H1 (cell line): ENCODE data around the gene SYMPK. TPM values are rescaled to one million over a fixed set of nuclear protein-coding genes. Genes with fewer than 3 reads are reported as not detected.
A peak's percentile ranks its signal among the peaks of the same experiment; 100 is the strongest.

Source experiments
- CTCF ChIA-PET: fragments of 300-600 bp; sonication (Branson Sonifier 250); formaldehyde crosslinking; loops from one replicate; lab custom pipeline; 2021; ENCODE audit not compliant: partially characterized antibody; lab: Charles Lee
- POLR2A ChIA-PET: fragments of 300-600 bp; sonication (Branson Sonifier 250); formaldehyde crosslinking; loops from one replicate; lab custom pipeline; 2021; ENCODE audit warnings: inconsistent platforms; ENCODE audit not compliant: partially characterized antibody; lab: Charles Lee
- DNase-seq, 2 experiments: peaks; one replicate each; pipeline versions ENCODE4 v3.0.0 to v3.0.0-alpha.2; 2010 to 2022; ENCODE audit warnings: low spot score in 2 of 2, low read depth in 1 of 2, mixed read lengths in 1 of 2
- FAIRE-seq: peaks from 2 replicates; lab custom pipeline; 2011; peaks lifted over from hg19 to GRCh38; lab: Jason Lieb, UNC
- H2AFZ ChIP-seq: 2 replicates; pipeline ENCODE4 v1.8.1; 2012; ENCODE audit warnings: low read length, inconsistent platforms
- H2AK5ac ChIP-seq: 2 replicates; pipeline ENCODE4 v1.6.1; 2013; ENCODE audit warnings: low read depth, low read length
- H2BK120ac ChIP-seq: replicated peaks from 2 replicates; pipeline ENCODE3; 2013; ENCODE audit warnings: low read depth, low read length, inconsistent platforms
- H2BK12ac ChIP-seq: 2 replicates; pipeline ENCODE4 v1.6.1; 2013; ENCODE audit warnings: low read depth, low read length
- H2BK15ac ChIP-seq: 2 replicates; pipeline ENCODE4 v1.6.1; 2013; ENCODE audit warnings: low read length
- H2BK20ac ChIP-seq: 2 replicates; pipeline ENCODE4 v1.6.1; 2013; ENCODE audit warnings: low read length
- H2BK5ac ChIP-seq: 2 replicates; pipeline ENCODE4 v1.6.1; 2013; ENCODE audit warnings: low read depth, low read length
- H3K14ac ChIP-seq: 2 replicates; pipeline ENCODE4 v1.6.1; 2013; ENCODE audit warnings: inconsistent platforms; ENCODE audit not compliant: insufficient read length
- H3K18ac ChIP-seq: 2 replicates; pipeline ENCODE4 v1.6.1; 2013; ENCODE audit warnings: low read length; ENCODE audit errors: extremely low read depth
- H3K23ac ChIP-seq: 2 replicates; pipeline ENCODE4 v1.6.1; 2013; ENCODE audit warnings: inconsistent platforms; ENCODE audit not compliant: insufficient read length
- H3K23me2 ChIP-seq: 2 replicates; pipeline ENCODE4 v1.6.1; 2013; ENCODE audit warnings: low read depth, low read length
- H3K27ac ChIP-seq: 2 replicates; pipeline ENCODE4 v1.6.1; 2011; ENCODE audit warnings: low read depth, low read length, inconsistent platforms
- H3K27me3 ChIP-seq, 4 experiments: replicated peaks in 1 of 4; 1 replicate in 1 of 4; 2 replicates in 3 of 4; pipeline versions ENCODE4 v1.6.1 to v1.8.1; 2011 to 2013; ENCODE audit warnings: low read length in 3 of 4, mild to moderate bottlenecking in 3 of 4, inconsistent platforms in 2 of 4, mixed read lengths in 2 of 4, moderate library complexity in 1 of 4; ENCODE audit not compliant: control insufficient read depth in 3 of 4, insufficient read depth in 3 of 4; ENCODE audit errors: extremely low read depth in 1 of 4
- H3K36me3 ChIP-seq, 4 experiments: 2 replicates each; pipeline versions ENCODE4 v1.6.1 to v1.8.1; 2011 to 2013; ENCODE audit warnings: mild to moderate bottlenecking in 4 of 4, low read length in 3 of 4, moderate library complexity in 2 of 4, control low read depth in 1 of 4, inconsistent platforms in 1 of 4; ENCODE audit not compliant: insufficient read depth in 4 of 4, control insufficient read depth in 2 of 4
- H3K4ac ChIP-seq: replicated peaks from 2 replicates; pipeline ENCODE3; 2013; ENCODE audit warnings: low read length, low read depth, mixed read lengths, inconsistent platforms; ENCODE audit not compliant: insufficient read length
- H3K4me1 ChIP-seq, 4 experiments: replicated peaks in 1 of 4; 1 replicate in 1 of 4; 2 replicates in 3 of 4; pipeline versions ENCODE4 v1.6.1 to v1.8.1; 2011 to 2013; ENCODE audit warnings: low read length in 3 of 4, inconsistent platforms in 2 of 4, mixed read lengths in 1 of 4; ENCODE audit not compliant: insufficient read depth in 4 of 4, control insufficient read depth in 3 of 4
- H3K4me2 ChIP-seq, 2 experiments: 2 replicates each; pipeline versions ENCODE4 v1.6.1 to v1.8.1; 2011 to 2013; ENCODE audit warnings: low read depth in 2 of 2, low read length in 2 of 2, control low read depth in 1 of 2, inconsistent platforms in 1 of 2, mild to moderate bottlenecking in 1 of 2; ENCODE audit not compliant: insufficient read depth in 1 of 2
- H3K4me3 ChIP-seq, 4 experiments: fragments of 200-600, 300-600 bp in 1 of 4; sonication (generic), shearing (Covaris generic), sonication (Bioruptor Twin) in 1 of 4; 2 replicates each; pipeline versions ENCODE4 v1.5.1 to v1.8.1; 2011 to 2016; ENCODE audit warnings: low read length in 4 of 4, low read depth in 3 of 4, control low read depth in 2 of 4, inconsistent platforms in 2 of 4, mild to moderate bottlenecking in 2 of 4, mixed read lengths in 1 of 4, moderate library complexity in 1 of 4; ENCODE audit not compliant: insufficient read depth in 2 of 4; ENCODE audit errors: extremely low read depth in 1 of 4
- H3K56ac ChIP-seq: replicated peaks from 2 replicates; pipeline ENCODE3; 2013; ENCODE audit warnings: low read depth, mild to moderate bottlenecking, mixed read lengths, low read length, inconsistent platforms; ENCODE audit not compliant: insufficient read length
- H3K79me1 ChIP-seq: 2 replicates; pipeline ENCODE4 v1.6.1; 2013; ENCODE audit warnings: low read depth, low read length, control low read depth
- H3K79me2 ChIP-seq, 2 experiments: 2 replicates each; pipeline versions ENCODE4 v1.6.1 to v1.8.1; 2012 to 2013; ENCODE audit warnings: low read length in 2 of 2, mild to moderate bottlenecking in 2 of 2, inconsistent platforms in 1 of 2; ENCODE audit not compliant: insufficient read depth in 2 of 2, control insufficient read depth in 1 of 2
- H3K9ac ChIP-seq, 4 experiments: replicated peaks in 1 of 4; 1 replicate in 1 of 4; 2 replicates in 3 of 4; pipeline versions ENCODE4 v1.6.1 to v1.8.1; 2011 to 2013; ENCODE audit warnings: low read depth in 3 of 4, low read length in 3 of 4, control low read depth in 2 of 4, mild to moderate bottlenecking in 2 of 4, moderate library complexity in 2 of 4, inconsistent platforms in 1 of 4; ENCODE audit errors: extremely low read depth in 1 of 4
- H3K9me3 ChIP-seq, 2 experiments: 2 replicates each; pipeline versions ENCODE4 v1.6.1 to v1.8.1; 2012 to 2013; ENCODE audit warnings: mild to moderate bottlenecking in 2 of 2, moderate library complexity in 2 of 2, control low read depth in 1 of 2, inconsistent platforms in 1 of 2, low read depth in 1 of 2, low read length in 1 of 2, mixed read lengths in 1 of 2; ENCODE audit not compliant: insufficient read depth in 2 of 2
- H4K20me1 ChIP-seq, 2 experiments: replicated peaks in 1 of 2; 2 replicates each; pipeline versions ENCODE3 to v1.8.1; 2011 to 2013; ENCODE audit warnings: inconsistent platforms in 2 of 2, low read length in 2 of 2, mild to moderate bottlenecking in 1 of 2; ENCODE audit not compliant: insufficient read depth in 2 of 2, control insufficient read depth in 1 of 2
- H4K5ac ChIP-seq: 2 replicates; pipeline ENCODE4 v1.6.1; 2013; ENCODE audit warnings: low read length, low read depth, mixed read lengths, inconsistent platforms; ENCODE audit not compliant: insufficient read length
- H4K8ac ChIP-seq: 2 replicates; pipeline ENCODE4 v1.8.0; 2013; ENCODE audit warnings: mild to moderate bottlenecking, moderate library complexity, low read length, inconsistent platforms; ENCODE audit not compliant: insufficient read depth; ENCODE audit errors: extremely low read depth
- H4K91ac ChIP-seq: replicated peaks from 2 replicates; pipeline ENCODE3; 2013; ENCODE audit warnings: low read length, mixed read lengths, inconsistent platforms; ENCODE audit not compliant: insufficient read length
- BACH1 ChIP-seq: IDR thresholded peaks from 2 replicates; pipeline ENCODE4 v1.6.1; 2012; ENCODE audit warnings: low read length, improper control_type of control experiment
- BRCA1 ChIP-seq: IDR thresholded peaks from 2 replicates; pipeline ENCODE4 v1.6.1; 2012; ENCODE audit warnings: low read depth, low read length, improper control_type of control experiment
- CBX5 ChIP-seq: fragments of 300-800, 300-1000 bp; sonication (generic); IDR thresholded peaks from 2 replicates; pipeline ENCODE4 v1.7.1; 2016; ENCODE audit warnings: antibody characterized with exemption, low read length, low read depth
- CHD1 ChIP-seq: IDR thresholded peaks from 2 replicates; pipeline ENCODE4 v1.6.1; 2012; ENCODE audit warnings: low read depth, low read length, improper control_type of control experiment
- CREB1 ChIP-seq: IDR thresholded peaks from 2 replicates; pipeline ENCODE4 v1.6.1; 2012; ENCODE audit warnings: inconsistent platforms
- JUND ChIP-seq: IDR thresholded peaks from 2 replicates; pipeline ENCODE4 v1.6.1; 2011; ENCODE audit warnings: mild to moderate bottlenecking, improper control_type of control experiment, low read length
- MAFK ChIP-seq: IDR thresholded peaks from 2 replicates; pipeline ENCODE4 v1.6.1; 2012; ENCODE audit warnings: low read depth, mild to moderate bottlenecking, improper control_type of control experiment, low read length
- NRF1 ChIP-seq: IDR thresholded peaks from 2 replicates; pipeline ENCODE4 v1.6.1; 2011; ENCODE audit warnings: mild to moderate bottlenecking, low read depth, low read length, improper control_type of control experiment
- POU5F1 ChIP-seq: IDR thresholded peaks from 2 replicates; pipeline ENCODE4 v1.6.1; 2011; ENCODE audit warnings: low read depth, mild to moderate bottlenecking, low read length, moderate library complexity
- RBBP5 ChIP-seq: IDR thresholded peaks from 2 replicates; pipeline ENCODE4 v1.7.1; 2012; ENCODE audit warnings: low read depth, mild to moderate bottlenecking, inconsistent platforms, low read length, moderate library complexity, borderline replicate concordance
- SIN3A ChIP-seq, 2 experiments: IDR thresholded peaks in 1 of 2; conservative IDR thresholded peaks in 1 of 2; 2 replicates each; pipeline ENCODE4 v1.6.1; 2011 to 2012; ENCODE audit warnings: low read length in 2 of 2, improper control_type of control experiment in 1 of 2, low read depth in 1 of 2, mild to moderate bottlenecking in 1 of 2
- WGBS, 2 experiments: shearing (Covaris generic) in 1 of 2; methylation state at CpG; one replicate each; pipeline versions ENCODE4 v1.1.6 to v1.1.7; 2013 to 2015; ENCODE audit warnings: low lambda C conversion rate in 2 of 2, mixed read lengths in 2 of 2, inconsistent platforms in 1 of 2, low coverage in 1 of 2, missing lambda C conversion rate in 1 of 2; ENCODE audit not compliant: insufficient replicate concordance in 2 of 2, insufficient coverage in 1 of 2, insufficient read length in 1 of 2; ENCODE audit errors: extremely low coverage in 1 of 2, missing lambda C conversion rate in 1 of 2; 5-methylcytosine and 5-hydroxymethylcytosine counted together
- polyA plus RNA-seq, 7 experiments: library from polyadenylated mRNA; depleted of rRNA in 3 of 7; stranded (reverse) in 5 of 7; unstranded in 2 of 7; fragments of >200 nt in 5 of 7; fragments of 200-250 nt in 2 of 7; gene quantifications; 1 replicate in 5 of 7; 2 replicates in 1 of 7; 4 replicates in 1 of 7; pipeline versions ENCODE4 v1.2.1 to v1.2.3, GENCODE V29; 2011 to 2013; ENCODE audit warnings: missing spikeins in 2 of 7, mixed read lengths in 2 of 7
- total RNA-seq: library from RNA; stranded (reverse); fragmentation: NEBNext Ultra II Directional; extraction: Animal tissue kit (Norgen Biotek cat#: 25700); gene quantifications from 2 replicates; pipeline ENCODE4 v1.2.1, GENCODE V29; 2021

The SYMPK gene
- total and polyA plus RNA-seq, 2 of the 8 experiments (the other 6 are each of a cell fraction or from before 2014, with no cell fraction given): 93.6 to 99.5 TPM

GRCh38 chr19:45901912-45902650 is 39.1 kb upstream of the SYMPK start, which contains the start of gene MYPOP:
MYPOP (minus strand) TSS chr19:45902613; CDS start chr19:45901773, 840 bp downstream.
- POLR2A ChIA-PET: interaction anchor here (0.6 to 3.4 kb wide), 14 partner anchors 10 to 807 kb away, joined by 3 to 21 read pairs (median 4); partner anchors contain the start of genes FOXA3, IRF2BP1, NANOS2 and SYMPK
- no peak for DNase-seq
- TF ChIP-seq NRF1 (no peak), MAFK (no peak), CHD1 (no peak), CBX5 (no peak), CREB1 (no peak), POU5F1 (no peak), BACH1 (no peak), JUND (no peak), BRCA1 (no peak), SIN3A (conservative IDR thresholded peaks at IDR 0.05 in 1 of 2, IDR thresholded peaks at IDR 0.05 in 1 of 2; ENCODE audit: low read depth in 1 of 2, low read length in 2 of 2) (peak in 1 of 2 experiments; percentile 45; a peak in 1 of 4 replicates), RBBP5 (peak; percentile 70; the same call in 1 of the 2 replicates)

More at GRCh38 chr19:45901912-45902650, 39.1 kb upstream of the SYMPK start, which contains the start of gene MYPOP:
- Histone ChIP-seq H2BK120ac (no peak within 1 kb of the TSS), H3K27ac (peak within 1 kb of the TSS; percentile 43; the same call in 1 of the 2 replicates), H2BK5ac (peak within 1 kb of the TSS; percentile 12; the same call in 1 of the 2 replicates), H4K91ac (peak within 1 kb of the TSS; percentile 96), H3K23ac (no peak within 1 kb of the TSS), H3K18ac (peak within 1 kb of the TSS; percentile 73), H2AFZ (peak within 1 kb of the TSS; percentile 78; the same call in 1 of the 2 replicates), H2AK5ac (no peak within 1 kb of the TSS), H3K56ac (peak within 1 kb of the TSS; percentile 74), H3K4me3 (peak within 1 kb of the TSS; percentile 70 to 77 (median 75)), H3K14ac (no peak within 1 kb of the TSS), H4K8ac (peak within 1 kb of the TSS; percentile 89; the same call in 1 of the 2 replicates), H3K4me1 (peaks cover 0 to 2% (median under 1%) of the 10 kb centered on the region in 4 experiments; a peak in 3 of 7 replicates), H3K79me2 (no peaks in the 10 kb centered on the region), H3K9me3 (no peaks in the 10 kb centered on the region), H3K79me1 (peaks cover 3% of the 10 kb centered on the region; the same call in 1 of the 2 replicates), H4K20me1 (peaks cover 2 to 10% of the 10 kb centered on the region in 2 experiments), H2BK20ac (no peak within 1 kb of the TSS), H3K23me2 (peaks cover 22% of the 10 kb centered on the region; the same call in 1 of the 2 replicates), H3K27me3 (peaks cover 0 to 16% (median 11%) of the 10 kb centered on the region in 4 experiments; a peak in 6 of 7 replicates), H3K36me3 (peaks cover 0 to 8% (median 2%) of the 10 kb centered on the region in 4 experiments; a peak in 3 of 8 replicates), H2BK15ac (peak within 1 kb of the TSS; percentile 61; the same call in 1 of the 2 replicates), H3K4me2 (peak within 1 kb of the TSS; percentile 88 to 95), H4K5ac (peak within 1 kb of the TSS; percentile 80), H3K9ac (peak within 1 kb of the TSS in 3 of 4 experiments; percentile 29 to 44 (median 35); a peak in 4 of 7 replicates), H3K4ac (no peak within 1 kb of the TSS), H2BK12ac (peak within 1 kb of the TSS; percentile 68; the same call in 1 of the 2 replicates)
- no peak for FAIRE-seq
- WGBS, 2 experiments: 1% methylated on average over 27 of the region's 47 CpGs; no CpG with 5 or more reads in 1 of the 2 experiments
- CTCF ChIA-PET: interaction anchor here (0.6 to 3.3 kb wide), 14 partner anchors 10 to 344 kb away, joined by 3 to 19 read pairs (median 6); partner anchors contain the start of genes IRF2BP1 and NANOS2
